HG03378 (cell line): Measurements from ENCODE around the gene SLC37A3.

Experiments
- ATAC-seq: cut with Tn5 transposase; IDR thresholded peaks from one replicate; pipeline ENCODE4 v1.9.1; 2021; ENCODE audit warnings: mild to moderate bottlenecking, moderate library complexity; ENCODE audit not compliant: unreplicated experiment

SLC37A3 gene

GRCh38 chr7:140402178-140402835 is 4.0 kb upstream of the SLC37A3 start:
- no peak for ATAC-seq

DNA sequence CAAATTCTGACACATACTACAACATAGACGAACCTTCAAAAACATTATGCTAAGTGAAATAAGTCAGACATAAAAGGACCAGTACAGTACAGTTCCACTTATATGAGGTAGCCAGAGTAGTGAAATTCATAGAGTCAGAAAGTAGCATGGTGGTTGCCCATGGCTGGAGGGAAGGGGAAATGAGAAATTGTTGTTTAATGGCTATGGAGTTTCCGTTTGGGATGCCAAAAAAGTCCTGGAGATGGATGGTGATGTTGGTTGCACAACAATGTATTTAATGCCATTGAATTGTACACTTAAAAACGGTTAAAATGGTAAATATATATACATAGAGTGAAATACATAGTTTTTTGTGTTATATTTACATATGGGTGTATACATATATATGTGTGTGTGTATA is 2.1 kb upstream of the SLC37A3 start:
- ATAC-seq = no peak

- no peak for ATAC-seq
Measured at GRCh38 chr7:140398821-140399220, 491 bp upstream of the SLC37A3 start.

- no peak for ATAC-seq
Measured at GRCh38 chr7:140393756-140394306, 4.5 kb downstream of the SLC37A3 start.

DNA sequence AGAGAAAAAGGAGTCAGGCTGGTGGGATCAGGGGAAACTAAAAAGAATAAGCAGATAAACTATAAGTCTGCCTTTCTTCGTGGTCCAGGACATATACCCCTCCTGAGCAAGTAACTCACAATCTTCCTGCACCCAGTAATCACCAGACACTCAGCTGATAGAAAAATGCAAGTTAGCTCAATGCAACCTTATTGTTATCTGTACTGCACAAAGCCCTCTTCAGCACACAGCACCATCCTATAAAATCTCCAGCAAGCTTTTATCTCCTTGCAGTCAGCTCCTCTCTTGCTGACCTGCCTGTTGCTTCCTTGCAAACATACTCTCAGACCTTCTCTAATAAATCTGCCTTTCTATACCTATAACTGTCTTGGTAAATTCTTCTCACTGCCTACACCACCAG is 6.7 kb downstream of the SLC37A3 start:
- no peak for ATAC-seq

DNA sequence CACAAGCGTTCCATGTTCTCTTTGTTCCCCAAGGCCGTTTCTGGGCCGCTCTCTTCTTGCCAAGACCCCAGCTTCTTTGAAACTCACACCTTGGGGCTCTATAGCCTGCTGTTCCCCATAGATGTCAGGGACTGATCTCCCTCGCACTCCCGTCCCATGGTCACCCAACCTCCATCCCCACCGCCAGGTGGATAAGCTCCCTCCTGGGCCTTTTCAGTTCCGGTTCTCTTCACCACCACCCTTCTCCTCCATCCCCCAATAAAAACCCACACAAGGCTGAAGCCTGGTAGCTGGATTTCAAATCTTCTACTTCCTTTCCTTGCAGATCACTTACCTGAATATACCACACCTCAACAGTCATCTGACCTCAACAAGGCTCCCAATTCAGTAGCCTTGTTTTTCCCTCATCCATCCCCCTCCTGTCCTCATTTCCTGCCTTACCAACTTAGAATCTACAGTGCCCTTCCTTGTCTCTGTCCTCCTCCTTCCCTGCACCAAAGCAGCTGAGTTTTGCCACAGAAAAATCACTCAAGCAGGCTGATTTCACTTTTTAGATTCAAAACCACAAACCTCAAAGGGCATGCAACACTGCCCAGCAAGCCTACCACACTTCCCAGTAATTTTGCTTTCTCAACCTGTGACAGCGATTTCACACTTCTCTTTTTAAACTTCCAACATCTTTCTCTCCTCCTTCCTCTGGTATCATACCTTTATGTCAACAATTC is 7.7 kb downstream of the SLC37A3 start:
- ATAC-seq = peak; percentile 77

- no peak for ATAC-seq
Measured at GRCh38 chr7:140390034-140390433, 8.3 kb downstream of the SLC37A3 start.

- no peak for ATAC-seq
Measured at GRCh38 chr7:140389445-140389844, 8.9 kb downstream of the SLC37A3 start.

DNA sequence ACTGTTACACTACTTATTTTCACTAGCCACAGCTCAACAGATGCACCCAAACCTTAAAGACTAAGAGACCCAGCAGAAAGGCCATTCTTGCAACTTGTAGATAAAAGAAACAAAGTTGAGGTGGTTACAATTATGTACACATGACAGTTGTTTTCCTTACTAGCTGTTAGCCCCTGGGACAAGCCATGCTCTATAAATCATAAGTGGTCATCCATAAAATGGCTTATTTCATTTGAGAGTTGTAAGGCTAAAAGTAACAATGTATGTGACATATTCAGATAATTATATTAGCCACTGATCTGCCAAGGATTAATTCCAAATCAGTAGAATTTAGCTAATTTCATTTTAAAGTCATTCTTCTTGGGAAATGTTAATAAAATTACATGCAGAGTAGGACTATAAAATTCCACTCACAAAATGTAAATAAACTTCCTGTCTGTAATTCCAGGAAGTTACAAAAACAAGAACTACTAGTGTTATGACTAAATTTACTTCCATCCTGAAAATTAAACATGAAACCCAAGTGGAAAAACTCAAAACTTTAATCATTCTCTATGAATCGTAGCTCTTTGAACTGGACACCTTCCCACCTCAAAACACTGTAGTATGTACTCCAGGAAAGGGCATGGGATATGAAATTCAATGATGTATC is 13.3 kb downstream of the SLC37A3 start:
- ATAC-seq = no peak

- no peak for ATAC-seq
Measured at GRCh38 chr7:140383954-140384713, 14.2 kb downstream of the SLC37A3 start.

- no peak for ATAC-seq
Measured at GRCh38 chr7:140375892-140376730, 22.2 kb downstream of the SLC37A3 start.

- ATAC-seq = no peak
Measured at GRCh38 chr7:140375323-140375722, 23.0 kb downstream of the SLC37A3 start.

DNA sequence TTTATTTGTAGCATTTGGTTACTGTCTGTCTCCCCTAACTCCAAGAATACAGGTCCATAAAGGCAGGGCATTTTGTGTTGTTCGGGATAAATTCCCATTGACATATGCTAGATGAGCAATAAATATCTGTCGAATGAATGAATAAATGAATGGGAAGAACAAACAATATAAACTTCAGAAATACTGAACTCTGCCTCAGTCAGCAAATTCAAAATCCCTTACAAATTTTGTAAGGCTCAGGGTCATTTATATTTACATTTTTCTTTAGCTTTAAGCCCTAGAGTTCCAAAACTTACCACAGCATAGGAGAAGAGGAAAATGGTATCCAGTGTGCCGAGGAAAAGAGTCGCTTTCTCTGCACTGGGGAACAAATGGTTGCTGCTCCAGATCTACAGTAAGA is 29.0 kb downstream of the SLC37A3 start:
- ATAC-seq = no peak

DNA sequence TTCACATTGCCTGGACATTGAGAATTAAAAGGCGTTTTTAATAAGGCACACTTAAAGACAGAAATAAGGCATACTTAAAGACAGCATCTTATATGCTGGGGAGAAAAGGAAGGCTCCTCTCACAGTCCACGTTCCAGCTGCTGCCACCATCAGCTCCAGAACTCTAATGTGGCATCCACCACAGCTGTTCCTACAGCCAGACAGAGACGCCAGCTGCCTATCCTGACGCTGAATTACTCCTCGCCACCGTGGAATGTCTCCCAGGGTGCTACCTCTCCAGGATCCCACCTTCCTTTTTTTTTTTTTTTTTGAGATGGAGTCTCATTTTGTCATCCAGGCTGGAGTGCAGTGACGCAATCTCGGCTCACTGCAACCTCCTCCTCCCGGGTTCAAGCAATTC is 30.8 kb downstream of the SLC37A3 start:
- ATAC-seq = no peak

DNA sequence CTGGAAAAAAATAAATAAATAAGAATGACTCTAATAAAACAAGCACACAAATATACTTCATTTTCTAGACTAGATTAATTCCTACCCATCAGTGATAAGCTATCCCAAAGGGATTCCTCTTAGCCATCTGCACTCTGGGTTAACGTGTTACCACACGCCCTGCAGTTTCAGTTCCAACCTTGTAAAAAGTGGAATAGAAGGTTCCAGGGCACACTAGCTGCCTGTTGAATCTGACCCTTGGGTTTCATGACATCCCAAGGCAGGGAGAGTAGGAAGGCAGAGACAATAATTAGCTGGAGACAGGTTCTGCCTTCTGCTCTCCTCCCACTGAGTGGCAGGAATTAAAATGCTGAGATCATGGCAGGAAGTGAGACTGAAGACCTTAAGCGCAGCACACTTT is 33.5 kb downstream of the SLC37A3 start:
- ATAC-seq = no peak

- no peak for ATAC-seq
Measured at GRCh38 chr7:140360697-140361229, 37.6 kb downstream of the SLC37A3 start.

DNA sequence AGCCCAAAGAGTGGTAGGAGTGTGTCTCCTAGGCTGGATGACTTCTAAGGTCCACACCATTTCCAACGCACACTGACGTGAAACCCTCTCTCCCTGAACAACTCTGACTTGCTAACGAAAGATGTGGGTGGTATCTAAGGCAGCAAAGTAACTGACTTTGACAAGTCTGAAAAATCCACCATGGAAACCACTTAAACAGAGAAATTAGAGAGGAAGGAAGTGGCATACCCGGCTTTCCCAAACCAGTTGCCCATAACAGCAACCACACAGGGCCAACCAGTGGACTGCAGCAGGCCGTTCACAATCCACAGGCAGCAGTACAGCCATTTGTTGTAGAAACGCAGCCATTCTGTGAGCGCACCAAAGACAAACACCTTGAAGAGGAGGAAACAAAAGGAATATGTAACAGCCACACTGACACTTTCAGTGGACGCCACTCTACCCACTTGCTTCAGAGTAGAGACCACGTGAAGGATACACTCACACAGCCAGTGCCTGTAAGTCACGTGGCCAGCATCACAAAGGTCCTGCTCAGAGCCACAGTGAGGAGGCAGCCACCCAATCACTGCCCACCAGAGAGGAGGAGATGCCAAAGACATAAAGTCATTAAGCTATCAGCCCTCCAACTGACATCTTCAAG is 39.8 kb downstream of the SLC37A3 start:
- no peak for ATAC-seq

DNA sequence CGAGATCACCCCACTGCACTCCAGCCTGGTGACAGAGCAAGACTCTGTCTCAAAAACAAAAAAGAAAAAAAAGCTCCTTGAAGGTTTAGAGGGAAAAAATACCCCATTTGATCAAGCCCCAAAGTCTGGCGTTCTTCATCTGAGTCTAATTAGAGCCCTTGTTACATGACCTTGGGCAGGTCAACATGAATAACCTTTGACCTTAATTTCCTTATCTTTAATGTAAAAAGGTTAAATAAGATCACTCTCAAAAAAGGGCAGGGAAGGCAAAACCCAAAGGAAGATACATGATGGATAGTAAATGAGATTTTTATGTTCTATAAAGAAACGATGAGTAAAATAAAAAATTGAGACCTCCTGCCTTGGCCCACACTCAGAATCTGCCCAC is 40.3 kb downstream of the SLC37A3 start:
- no peak for ATAC-seq

- ATAC-seq = no peak
Measured at GRCh38 chr7:140350056-140350455, 48.3 kb downstream of the SLC37A3 start.
